Activated CD4-positive, alpha-beta T cell treated with anti-CD3 and anti-CD28 coated beads, Interleukin-2, amount 10 ng/mL, durations not matched to agents 7 days and 5 days (primary cell): ENCODE measurements around the gene CARD6. TPM values are rescaled to one million over a fixed set of nuclear protein-coding genes. Genes with fewer than 3 reads are reported as not detected.
"Not testable (repeated sequence)": the region's sequence is repeated elsewhere in the genome, so short reads cannot be mapped to it uniquely, and the experiment has no call there.

Source experiments
- CTCF ChIA-PET: fragments of 350-600 bp; sonication (Branson Sonifier 250); formaldehyde crosslinking; loops from one replicate; lab custom pipeline; 2021; ENCODE audit warnings: antibody characterized with exemption; lab: Charles Lee
- POLR2A ChIA-PET: fragments of 350-600 bp; sonication (Branson Sonifier 250); formaldehyde crosslinking; loops from one replicate; lab custom pipeline; 2021; ENCODE audit warnings: antibody characterized with exemption; lab: Charles Lee
- DNase-seq: peaks from one replicate; pipeline ENCODE4 v3.0.0-alpha.2; 2020
- H3K27ac Mint-ChIP-seq: one replicate; pipeline ENCODE4 v1.8.0; 2021; ENCODE audit warnings: mild to moderate bottlenecking, moderate library complexity, mixed read lengths
- H3K27me3 Mint-ChIP-seq: one replicate; pipeline ENCODE4 v1.8.0; 2021; ENCODE audit warnings: mixed read lengths
- H3K36me3 Mint-ChIP-seq: one replicate; pipeline ENCODE4 v1.8.0; 2021; ENCODE audit warnings: low read depth, mixed read lengths
- H3K4me1 Mint-ChIP-seq: one replicate; pipeline ENCODE4 v1.8.0; 2021; ENCODE audit warnings: mixed read lengths
- H3K4me3 Mint-ChIP-seq: one replicate; pipeline ENCODE4 v1.8.0; 2021; ENCODE audit warnings: mild to moderate bottlenecking, moderate library complexity, mixed read lengths
- H3K9me3 Mint-ChIP-seq: one replicate; pipeline ENCODE4 v1.8.0; 2021; ENCODE audit warnings: mixed read lengths
- total RNA-seq, 2 experiments: library from RNA; stranded (reverse); gene quantifications; one replicate each; pipeline ENCODE4 v1.2.3, GENCODE V29; 2021

The CARD6 gene
- total RNA-seq, 2 experiments from 2014 or later = 5.0 to 5.2 TPM

DNA sequence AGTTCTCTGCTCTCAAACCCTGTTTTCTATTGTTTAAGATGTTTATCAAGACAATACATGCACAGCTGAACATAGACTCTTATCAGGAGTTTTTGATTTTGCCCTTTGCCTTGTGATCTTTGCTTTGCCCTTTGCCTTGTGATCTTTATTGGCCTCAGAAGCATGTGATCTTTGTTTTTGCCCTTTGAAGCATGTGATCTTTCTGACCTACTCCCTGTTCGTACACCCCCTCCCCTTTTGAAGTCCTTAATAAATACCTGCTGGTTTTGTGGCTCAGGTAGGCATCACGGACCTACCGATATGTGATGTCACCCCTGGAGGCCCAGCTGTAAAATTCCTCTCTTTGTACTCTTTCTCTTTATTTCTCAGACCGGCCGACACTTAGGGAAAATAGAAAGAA, 23.8 kb downstream of the CARD6 start:
- H3K36me3 Mint-ChIP-seq, CTCF ChIA-PET, H3K27ac Mint-ChIP-seq, H3K4me3 Mint-ChIP-seq, H3K27me3 Mint-ChIP-seq, H3K4me1 Mint-ChIP-seq, DNase-seq, POLR2A ChIA-PET: not testable (repeated sequence)
- H3K9me3 Mint-ChIP-seq = peaks cover 11% of the 10 kb centered on the region

DNA sequence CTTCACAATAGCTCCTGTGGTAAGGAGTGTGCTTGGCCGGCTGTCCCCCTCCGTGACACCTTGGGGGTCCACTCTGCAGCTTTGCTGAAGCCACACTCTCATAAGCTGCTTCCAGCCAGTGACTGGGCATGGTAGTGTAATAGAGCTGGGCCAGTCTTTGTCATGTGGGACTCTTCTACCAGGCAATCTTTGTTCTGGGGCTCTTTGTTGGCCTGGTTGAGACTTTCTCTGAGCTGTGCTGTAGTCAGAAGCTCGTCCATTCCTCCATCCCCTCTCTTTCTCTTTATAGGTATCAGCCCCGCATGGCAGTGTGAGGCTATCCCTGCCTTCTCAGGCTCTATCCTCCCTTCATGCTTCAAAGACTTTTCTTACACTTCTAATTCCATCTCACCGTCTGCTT, 25.7 kb downstream of the CARD6 start:
- DNase-seq = no peak
- H3K36me3 Mint-ChIP-seq = no peaks in the 10 kb centered on the region
- H3K9me3 Mint-ChIP-seq = peaks cover 9% of the 10 kb centered on the region
- H3K4me1 Mint-ChIP-seq = no peaks in the 10 kb centered on the region
- POLR2A ChIA-PET = no interaction called here
- CTCF ChIA-PET = no interaction called here
- no peaks in the 10 kb centered on the region for H3K27me3 Mint-ChIP-seq
- H3K27ac Mint-ChIP-seq = no peak overlapping the region
- no peak overlapping the region for H3K4me3 Mint-ChIP-seq

DNA sequence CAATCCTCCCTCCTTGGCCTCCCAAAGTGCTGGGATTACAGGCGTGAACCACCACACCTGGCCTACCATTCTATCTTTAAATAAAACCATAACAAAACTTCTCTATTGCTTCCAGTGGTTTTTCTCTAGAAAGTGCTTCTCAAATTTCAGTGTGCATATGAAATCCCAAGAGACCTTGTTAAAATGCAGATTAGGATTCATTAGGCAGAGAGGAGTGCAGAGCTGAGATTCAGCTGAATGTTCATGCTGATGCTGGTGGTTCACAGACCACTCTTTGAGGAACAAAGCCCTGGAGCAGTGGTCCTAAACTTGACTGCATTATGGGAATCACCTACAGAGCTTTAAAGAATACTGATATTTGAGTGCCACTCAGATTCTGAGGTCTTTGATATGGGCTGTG, 28.2 kb downstream of the CARD6 start:
- CTCF ChIA-PET = no interaction called here
- no peaks in the 10 kb centered on the region for H3K27me3 Mint-ChIP-seq
- H3K27ac Mint-ChIP-seq = no peak overlapping the region
- H3K4me1 Mint-ChIP-seq = no peaks in the 10 kb centered on the region
- no peak for DNase-seq
- no peak overlapping the region for H3K4me3 Mint-ChIP-seq
- peaks cover 6% of the 10 kb centered on the region for H3K9me3 Mint-ChIP-seq
- POLR2A ChIA-PET = no interaction called here
- H3K36me3 Mint-ChIP-seq = no peaks in the 10 kb centered on the region

DNA sequence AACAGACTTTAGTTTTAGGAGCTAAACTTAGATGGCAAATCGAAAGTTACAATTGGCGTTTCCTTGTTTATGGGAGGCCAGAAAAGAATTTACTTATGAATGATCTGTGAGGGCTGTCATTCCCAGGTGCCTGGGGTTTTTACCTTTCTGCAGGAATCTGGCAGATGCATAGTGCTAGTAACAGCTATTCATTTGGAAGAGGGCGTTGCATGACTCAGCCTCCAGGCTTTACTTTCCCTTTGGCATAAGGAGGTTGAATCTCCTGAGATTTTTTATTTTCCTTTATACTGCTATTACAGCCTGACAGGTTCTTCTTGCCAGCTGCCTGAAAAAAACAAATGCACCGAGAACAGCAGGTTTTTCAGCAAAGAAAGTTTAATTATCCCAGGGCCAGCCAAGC, 30.0 kb downstream of the CARD6 start:
- H3K9me3 Mint-ChIP-seq = no peaks in the 10 kb centered on the region
- CTCF ChIA-PET = no interaction called here

DNA sequence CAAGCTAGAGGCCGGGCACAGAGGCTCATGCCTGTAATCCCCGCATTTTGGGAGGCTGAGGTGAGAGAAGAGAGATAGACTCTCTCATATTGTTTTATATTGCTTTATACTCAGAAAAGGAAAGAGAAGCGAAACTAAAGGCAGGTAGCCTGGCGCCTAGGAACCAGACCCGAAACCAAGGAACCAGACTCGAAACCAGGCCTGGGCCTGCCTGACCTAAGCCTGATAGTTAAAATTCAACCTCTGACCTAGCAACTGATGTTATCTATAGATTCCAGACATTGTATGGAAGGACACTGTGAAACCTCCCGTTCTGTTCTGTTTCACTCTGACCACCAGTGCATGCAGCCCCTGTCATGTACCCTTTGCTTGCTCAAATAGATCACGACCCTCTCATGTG, 31.1 kb downstream of the CARD6 start:
- POLR2A ChIA-PET, H3K27me3 Mint-ChIP-seq, CTCF ChIA-PET, H3K9me3 Mint-ChIP-seq, H3K36me3 Mint-ChIP-seq, DNase-seq, H3K4me1 Mint-ChIP-seq, H3K27ac Mint-ChIP-seq, H3K4me3 Mint-ChIP-seq: not testable (repeated sequence)

More for the DNA sequence above, 30.0 kb downstream of the CARD6 start:
- H3K4me1 Mint-ChIP-seq = no peaks in the 10 kb centered on the region
- no peaks in the 10 kb centered on the region for H3K36me3 Mint-ChIP-seq
- H3K27me3 Mint-ChIP-seq = no peaks in the 10 kb centered on the region
- H3K4me3 Mint-ChIP-seq = no peak overlapping the region
- POLR2A ChIA-PET = no interaction called here
- H3K27ac Mint-ChIP-seq = no peak overlapping the region
- no peak for DNase-seq

DNA sequence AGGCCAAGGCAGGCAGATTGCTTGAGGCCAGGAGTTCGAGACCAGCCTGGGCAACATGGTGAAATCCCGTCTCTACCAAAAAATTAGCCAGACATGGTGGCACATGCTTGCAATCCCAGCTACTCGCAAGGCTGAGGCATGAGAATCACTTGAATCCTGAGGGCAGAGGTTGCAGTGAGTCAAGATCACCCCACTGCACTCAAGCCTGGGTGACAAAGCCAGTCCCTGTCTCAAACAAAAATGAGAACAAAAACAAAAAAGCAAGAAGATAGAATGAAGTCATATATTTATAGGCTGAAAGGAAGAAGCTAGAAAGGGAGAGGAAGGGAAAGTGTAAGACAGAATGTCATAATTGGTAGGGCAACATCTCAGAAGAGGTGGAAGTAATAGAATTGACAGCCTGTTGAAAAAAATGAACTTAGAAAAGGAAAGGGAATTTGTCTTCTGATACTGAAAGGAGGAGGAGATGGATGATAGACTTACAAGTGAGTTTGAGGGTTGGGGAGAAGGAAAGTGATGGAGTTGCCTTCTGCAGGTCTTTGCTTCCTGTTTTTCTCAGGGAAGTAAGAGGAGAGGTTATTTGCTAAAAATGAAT, 32.2 kb downstream of the CARD6 start:
- H3K4me1 Mint-ChIP-seq = no peaks in the 10 kb centered on the region
- ChIA-PET CTCF (interaction anchor here (0.6 kb wide), 1 partner anchor 1376 kb away, joined by 3 read pairs; no protein-coding TSS in a partner anchor), POLR2A (no interaction called here)
- no peak overlapping the region for H3K27ac Mint-ChIP-seq
- DNase-seq = no peak
- no peaks in the 10 kb centered on the region for H3K36me3 Mint-ChIP-seq
- H3K27me3 Mint-ChIP-seq = no peaks in the 10 kb centered on the region
- peaks cover 4% of the 10 kb centered on the region for H3K9me3 Mint-ChIP-seq
- H3K4me3 Mint-ChIP-seq = no peak overlapping the region

DNA sequence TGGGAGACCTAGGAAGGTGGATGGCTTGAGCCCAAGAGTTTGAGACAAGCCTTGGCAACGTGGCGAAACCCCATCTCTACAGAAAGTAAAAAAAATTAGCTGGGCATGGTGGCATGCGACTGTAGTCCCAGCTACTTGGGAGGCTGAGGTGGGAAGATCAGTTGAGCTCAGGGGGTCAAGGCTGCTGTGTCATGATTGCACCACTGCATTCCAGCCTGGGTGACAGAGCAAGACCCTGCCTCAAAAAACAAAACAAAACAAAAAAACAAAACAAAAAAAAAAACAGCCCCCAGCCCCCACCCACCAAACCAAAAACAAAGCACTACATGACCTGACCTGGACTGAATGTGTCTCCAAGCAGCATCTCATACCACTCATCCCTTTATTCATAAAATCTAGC, 34.8 kb downstream of the CARD6 start:
- H3K9me3 Mint-ChIP-seq = peaks cover 4% of the 10 kb centered on the region
- CTCF ChIA-PET = no interaction called here
- H3K4me3 Mint-ChIP-seq = no peak overlapping the region
- no peaks in the 10 kb centered on the region for H3K36me3 Mint-ChIP-seq
- POLR2A ChIA-PET = no interaction called here
- no peak overlapping the region for H3K27ac Mint-ChIP-seq
- no peak for DNase-seq
- peaks cover 3% of the 10 kb centered on the region for H3K4me1 Mint-ChIP-seq
- H3K27me3 Mint-ChIP-seq = no peaks in the 10 kb centered on the region

DNA sequence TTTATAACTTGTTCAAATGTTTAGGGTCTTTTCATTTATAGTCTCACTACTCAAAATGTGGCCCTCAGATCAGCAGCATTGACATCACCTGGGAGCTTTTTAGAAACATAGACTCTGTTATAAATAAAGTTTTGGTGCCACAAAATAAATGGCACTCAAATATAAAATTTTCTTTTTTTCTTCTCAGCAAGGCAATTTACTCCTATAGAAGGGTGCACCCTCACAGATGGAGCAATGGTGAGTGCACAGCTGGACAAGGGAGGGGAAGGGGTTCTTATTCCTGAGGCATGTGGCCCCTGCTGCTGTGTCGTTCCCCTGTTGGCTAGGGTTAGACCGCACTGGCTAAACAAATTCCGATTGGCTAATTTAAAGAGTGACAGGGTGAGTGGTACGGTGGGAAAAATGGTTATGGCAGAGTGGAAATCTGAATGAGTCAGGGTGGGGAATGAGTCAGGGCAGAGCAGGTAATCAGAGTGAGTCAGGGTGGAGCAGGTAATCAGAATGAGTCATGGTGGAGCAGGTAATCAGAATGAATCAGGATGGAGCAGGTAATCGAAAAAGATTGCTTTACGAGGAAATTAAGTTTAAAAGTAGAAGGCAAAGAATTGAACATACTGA, 36.3 kb downstream of the CARD6 start:
- Mint-ChIP-seq H3K27ac (no peak overlapping the region), H3K4me3 (no peak overlapping the region), H3K4me1 (peaks cover 3% of the 10 kb centered on the region), H3K9me3 (peaks cover 9% of the 10 kb centered on the region), H3K36me3 (no peaks in the 10 kb centered on the region), H3K27me3 (peaks cover 3% of the 10 kb centered on the region)
- POLR2A ChIA-PET = no interaction called here
- DNase-seq = no peak
- CTCF ChIA-PET = no interaction called here

DNA sequence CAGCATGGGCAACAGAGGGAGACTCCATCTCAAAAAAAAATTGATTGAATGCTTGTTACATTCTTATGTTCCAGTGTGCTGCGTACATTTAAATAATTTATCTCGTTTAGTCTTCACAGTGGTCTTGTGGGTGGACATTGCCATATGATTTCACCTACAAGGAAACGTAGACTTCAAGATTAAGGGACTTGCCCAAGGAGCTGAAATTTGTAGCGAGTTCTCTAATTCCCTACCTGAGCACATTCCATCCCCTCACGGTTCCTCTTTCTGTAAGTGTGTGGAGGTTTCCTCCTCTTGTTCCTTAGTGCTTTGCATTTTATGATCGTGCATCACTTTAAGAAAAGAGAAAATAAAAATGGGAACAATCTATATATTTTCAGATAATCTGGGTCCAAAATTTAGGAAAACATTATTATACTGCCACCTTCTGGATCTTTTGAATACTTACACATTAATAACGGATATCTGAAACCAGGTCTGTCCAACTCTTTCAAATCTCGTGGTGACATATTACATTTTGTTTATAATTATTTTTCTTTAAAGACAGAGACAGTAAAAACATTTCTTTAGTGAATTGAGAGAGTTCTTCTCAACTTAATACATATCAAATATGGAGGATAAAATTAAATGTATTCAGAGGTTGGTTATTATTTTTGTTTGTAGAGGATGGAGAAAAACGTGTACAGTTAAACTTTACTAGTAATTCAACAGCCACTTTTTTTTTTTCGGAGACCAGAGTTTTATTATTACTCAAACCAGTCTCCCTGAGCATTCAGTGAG, 38.2 kb downstream of the CARD6 start:
- Mint-ChIP-seq H3K27me3 (peaks cover 6% of the 10 kb centered on the region), H3K36me3 (no peaks in the 10 kb centered on the region), H3K27ac (no peak overlapping the region), H3K4me3 (no peak overlapping the region), H3K4me1 (peaks cover 3% of the 10 kb centered on the region), H3K9me3 (peaks cover 9% of the 10 kb centered on the region)
- POLR2A ChIA-PET = no interaction called here
- CTCF ChIA-PET = no interaction called here
- DNase-seq = no peak

DNA sequence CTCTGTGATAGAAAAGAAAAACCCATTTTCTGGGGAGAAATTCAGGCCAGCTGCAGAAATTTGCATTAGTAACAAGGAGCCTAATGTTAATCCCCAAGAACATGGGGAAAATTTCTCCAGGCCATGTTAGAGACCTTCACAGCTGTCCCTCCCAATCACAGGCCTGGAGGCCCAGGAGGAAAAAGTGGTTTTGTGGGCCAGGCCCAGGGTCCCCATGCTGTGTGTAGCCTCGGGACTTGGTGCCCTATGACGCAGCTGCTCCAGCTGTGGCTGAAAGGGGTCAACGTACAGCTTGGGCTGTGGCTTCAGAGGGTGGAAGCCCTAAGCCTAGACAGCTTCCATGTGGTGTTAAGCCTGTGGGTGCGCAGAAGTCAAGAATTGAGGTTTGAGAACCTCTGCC, 41.1 kb downstream of the CARD6 start:
- DNase-seq = no peak
- CTCF ChIA-PET = no interaction called here
- Mint-ChIP-seq H3K36me3 (no peaks in the 10 kb centered on the region), H3K27me3 (peaks cover 6% of the 10 kb centered on the region), H3K4me3 (no peak overlapping the region), H3K27ac (no peak overlapping the region), H3K4me1 (peaks cover 3% of the 10 kb centered on the region), H3K9me3 (peaks cover 5% of the 10 kb centered on the region)
- POLR2A ChIA-PET = no interaction called here

DNA sequence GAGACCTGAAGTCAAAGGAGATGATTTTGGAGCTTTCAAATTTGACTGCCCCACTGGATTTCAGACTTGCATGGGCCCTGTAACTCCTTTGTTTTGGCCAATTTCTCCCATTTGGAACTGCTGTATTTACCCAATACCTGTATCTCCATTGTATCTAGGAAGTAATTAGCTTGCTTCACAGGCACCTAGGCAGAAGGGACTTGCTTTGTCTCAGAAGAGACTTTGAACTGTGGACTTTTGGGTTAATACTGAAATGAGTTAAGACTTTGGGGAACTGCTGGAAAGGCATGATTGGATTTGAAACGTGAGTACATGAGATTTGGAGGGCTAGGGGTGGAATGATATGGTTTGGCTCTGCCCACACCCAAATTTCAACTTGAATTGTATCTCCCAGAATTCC, 41.9 kb downstream of the CARD6 start:
- H3K4me3 Mint-ChIP-seq, H3K9me3 Mint-ChIP-seq, DNase-seq, POLR2A ChIA-PET, H3K4me1 Mint-ChIP-seq, H3K27me3 Mint-ChIP-seq, H3K27ac Mint-ChIP-seq, H3K36me3 Mint-ChIP-seq: not testable (repeated sequence)
- CTCF ChIA-PET = interaction anchor here (0.6 kb wide), 1 partner anchor 136 kb away, joined by 3 read pairs; no protein-coding TSS in a partner anchor

DNA sequence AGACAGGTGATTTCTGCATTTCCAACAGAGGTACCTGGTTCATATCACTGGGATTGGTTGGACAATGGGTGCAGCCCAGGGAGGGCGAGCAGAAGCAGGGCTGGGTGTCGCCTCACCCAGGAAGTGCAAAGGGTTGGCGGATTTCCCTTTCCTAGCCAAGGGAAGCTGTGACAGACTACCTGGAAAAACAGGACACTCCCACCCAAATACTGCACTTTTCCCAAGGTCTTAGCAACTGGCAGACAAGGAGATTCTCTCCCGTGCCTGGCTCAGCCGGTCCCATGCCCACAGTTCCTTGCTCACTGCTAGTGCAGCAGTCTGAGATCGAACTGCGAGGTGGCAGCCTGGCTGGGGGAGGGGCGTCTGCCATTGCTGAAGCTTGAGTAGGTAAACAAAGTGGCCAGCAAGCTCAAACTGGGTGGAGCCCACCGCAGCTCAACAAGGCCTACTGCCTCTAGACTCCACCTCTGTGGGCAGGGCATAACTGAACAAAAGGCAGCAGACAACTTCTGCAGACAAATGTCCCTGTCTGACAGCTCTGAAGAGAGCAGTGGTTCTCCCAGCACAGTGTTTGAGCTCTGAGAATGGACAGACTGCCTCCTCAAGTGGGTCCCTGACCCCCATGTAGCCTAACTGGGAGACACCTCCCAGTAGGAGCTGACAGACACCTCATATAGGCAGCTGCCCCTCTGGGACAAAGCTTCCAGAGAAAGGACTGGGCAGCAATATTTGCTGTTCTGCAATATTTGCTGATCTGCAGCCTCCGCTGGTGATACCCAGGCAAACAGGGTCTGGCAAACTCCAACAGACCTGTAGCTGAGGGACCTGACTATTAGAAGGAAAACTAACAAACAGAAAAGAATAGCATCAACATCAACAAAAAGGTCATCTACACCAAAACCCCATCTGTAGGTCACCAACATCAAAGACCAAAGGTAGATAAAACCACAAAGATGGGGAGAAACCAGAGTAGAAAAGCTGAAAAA, 54.6 kb downstream of the CARD6 start:
- H3K9me3 Mint-ChIP-seq = not testable (repeated sequence)

More for the DNA sequence above, 54.6 kb downstream of the CARD6 start:
- DNase-seq, POLR2A ChIA-PET, H3K36me3 Mint-ChIP-seq, H3K27ac Mint-ChIP-seq, H3K4me1 Mint-ChIP-seq, H3K27me3 Mint-ChIP-seq, H3K4me3 Mint-ChIP-seq: not testable (repeated sequence)
- CTCF ChIA-PET = interaction anchor here (0.7 to 1.1 kb wide), 2 partner anchors 9 to 10 kb away, joined by 3 to 5 read pairs; no protein-coding TSS in a partner anchor
